ENCODE measurements around the gene POLR2H. TPM values are rescaled to one million over a fixed set of nuclear protein-coding genes. Genes with fewer than 3 reads are reported as not detected.

The POLR2H gene
- polyA plus RNA-seq, 1 of the 3 experiments (the other 2 are of a cell fraction), result 206 TPM

GRCh38 chr3:184377882-184378445 is 16.5 kb downstream of the POLR2H start, which contains the start of gene THPO:
Gene THPO (minus strand): TSS chr3:184378207. CDS start chr3:184376259, 1,948 bp downstream.
- ChIA-PET POLR2A (no interaction called here), CTCF (interaction anchor here (0.6 to 2.3 kb wide), 3 partner anchors 39 to 136 kb away, joined by 3 to 10 read pairs (median 5); no protein-coding TSS in a partner anchor)
- no peaks in the 10 kb centered on the region for H3K9me2 ChIP-seq
- H3K4me2 ChIP-seq, result no peak within 1 kb of the TSS; the same call in 1 of the 2 replicates
- H3K27me3 ChIP-seq (ENCODE audit: insufficient read depth), result peaks cover 7% of the 10 kb centered on the region; the same call in 1 of the 2 replicates
- DNase-seq, result no peak
- no peaks in the 10 kb centered on the region for H3K9me3 ChIP-seq
- no peak within 1 kb of the TSS for H3K9ac ChIP-seq
- H3K36me3 ChIP-seq (replicated peaks in 1 of 2; ENCODE audit: control insufficient read depth in 1 of 2, insufficient read depth in 2 of 2, low read length in 1 of 2), result no peaks in the 10 kb centered on the region
- TF ChIP-seq RAD21 (IDR thresholded peaks at IDR 0.05; ENCODE audit: low read length), result no peak
- no peak for TF ChIP-seq RXRA (IDR thresholded peaks at IDR 0.05; ENCODE audit: borderline replicate concordance, low read depth)
- no peak for TF ChIP-seq ELF1 (IDR thresholded peaks at IDR 0.05)
- TF ChIP-seq NRF1 (IDR thresholded peaks at IDR 0.05; ENCODE audit: low read depth, low read length), result no peak
- no peak for TF ChIP-seq NFIC (IDR thresholded peaks at IDR 0.05; ENCODE audit: borderline replicate concordance)
- TF ChIP-seq, protein P1, sequence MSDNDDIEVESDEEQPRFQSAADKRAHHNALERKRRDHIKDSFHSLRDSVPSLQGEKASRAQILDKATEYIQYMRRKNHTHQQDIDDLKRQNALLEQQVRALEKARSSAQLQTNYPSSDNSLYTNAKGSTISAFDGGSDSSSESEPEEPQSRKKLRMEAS (IDR thresholded peaks at IDR 0.05; ENCODE audit: low read depth), result no peak
- TF ChIP-seq EZH2phosphoT487 (IDR thresholded peaks at IDR 0.05; ENCODE audit: borderline replicate concordance, low read depth), result no peak
- TF ChIP-seq JUND (IDR thresholded peaks at IDR 0.05), result no peak
- no peak for TF ChIP-seq RCOR1 (IDR thresholded peaks at IDR 0.05; ENCODE audit: low read length)
- no peak for TF ChIP-seq SIN3A (IDR thresholded peaks at IDR 0.05; ENCODE audit: borderline replicate concordance, low read depth, low read length)
- no peak for TF ChIP-seq CTCF (IDR thresholded peaks at IDR 0.05)
- TF ChIP-seq MEF2A (IDR thresholded peaks at IDR 0.05; ENCODE audit: borderline replicate concordance, low read depth), result no peak
- TF ChIP-seq USF2 (IDR thresholded peaks at IDR 0.05; ENCODE audit: borderline replicate concordance, low read depth, low read length), result no peak
- no peak within 1 kb of the TSS for H3K4me3 ChIP-seq (ENCODE audit: low read depth in 2 of 2, low read length in 1 of 2)
- H4K20me1 ChIP-seq (ENCODE audit: insufficient read depth), result no peaks in the 10 kb centered on the region
- no peaks in the 10 kb centered on the region for H3K79me2 ChIP-seq (ENCODE audit: insufficient read depth)
- H3K4me1 ChIP-seq (ENCODE audit: control insufficient read depth in 1 of 2, insufficient read depth in 2 of 2, low read depth in 1 of 2, low read length in 1 of 2), result peaks cover 0 to 12% of the 10 kb centered on the region in 2 experiments; a peak in 1 of 4 replicates
- H3F3A ChIP-seq (replicated peaks; ENCODE audit: insufficient read depth), result peaks cover 4% of the 10 kb centered on the region
- H3K27ac ChIP-seq (ENCODE audit: low read depth in 2 of 2, low read length in 1 of 2), result no peak within 1 kb of the TSS
- 79% methylated on average over 7 of the region's 7 CpGs for whole genome bisulfite sequencing (ENCODE audit: low lambda C conversion rate)
- no peak within 1 kb of the TSS for H2AFZ ChIP-seq (ENCODE audit: low read depth)

DNA sequence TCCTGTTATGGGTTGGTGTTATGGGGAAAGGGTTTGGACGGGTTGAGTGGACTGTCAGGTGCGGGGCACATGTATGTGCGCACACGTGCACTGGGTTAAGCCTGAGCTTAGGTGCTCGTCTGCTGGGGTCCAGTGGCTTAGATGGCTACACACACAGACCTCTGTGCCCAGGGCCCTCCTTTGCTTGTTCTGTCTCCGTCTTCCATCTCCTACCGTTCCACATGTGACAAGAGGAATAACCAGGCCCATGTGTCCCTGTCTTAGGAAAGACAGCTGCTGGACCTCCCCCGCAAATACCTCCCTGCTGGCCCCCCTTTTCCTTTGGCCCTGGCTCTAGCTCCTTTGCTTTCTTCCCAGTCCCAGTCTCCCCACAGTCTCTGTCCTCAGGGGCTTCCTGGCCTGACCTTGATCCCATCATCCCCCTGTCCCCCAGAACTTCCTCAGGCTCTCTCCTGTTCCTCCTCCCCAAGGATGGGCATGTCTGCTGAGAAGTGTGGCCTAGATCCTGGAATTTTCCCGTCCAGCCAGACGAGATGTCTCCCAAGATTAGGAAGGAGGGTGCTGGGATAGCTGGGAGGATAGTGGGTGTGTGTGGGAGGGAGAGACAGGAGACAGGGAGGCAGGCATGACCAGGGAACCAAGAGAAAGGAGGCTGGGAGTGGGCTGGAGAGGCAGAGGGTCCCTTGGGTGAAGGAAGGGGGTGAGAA is 17.3 kb downstream of the POLR2H start:
- H3K27me3 ChIP-seq (ENCODE audit: insufficient read depth), result peaks cover 7% of the 10 kb centered on the region; the same call in 1 of the 2 replicates
- H3K4me2 ChIP-seq, result no peak overlapping the region; the same call in 1 of the 2 replicates
- WGBS (ENCODE audit: low lambda C conversion rate), result 78% methylated on average over 7 of the region's 10 CpGs
- H3K4me3 ChIP-seq (ENCODE audit: low read depth in 2 of 2, low read length in 1 of 2), result no peak overlapping the region
- H3K9ac ChIP-seq, result no peak overlapping the region
- TF ChIP-seq SIN3A (IDR thresholded peaks at IDR 0.05; ENCODE audit: borderline replicate concordance, low read depth, low read length) (no peak), GATA2 (CRISPR knock-in tag; IDR thresholded peaks at IDR 0.05) (peak; percentile 31; the same call in 1 of the 2 replicates)
- no peak for DNase-seq
- H3K4me1 ChIP-seq (ENCODE audit: control insufficient read depth in 1 of 2, insufficient read depth in 2 of 2, low read depth in 1 of 2, low read length in 1 of 2), result peaks cover 0 to 12% of the 10 kb centered on the region in 2 experiments; a peak in 1 of 4 replicates
- H3K9me3 ChIP-seq, result no peaks in the 10 kb centered on the region
- no peaks in the 10 kb centered on the region for H3K36me3 ChIP-seq (replicated peaks in 1 of 2; ENCODE audit: control insufficient read depth in 1 of 2, insufficient read depth in 2 of 2, low read length in 1 of 2)
- H3K27ac ChIP-seq (ENCODE audit: low read depth in 2 of 2, low read length in 1 of 2), result no peak overlapping the region
- peaks cover 4% of the 10 kb centered on the region for H3F3A ChIP-seq (replicated peaks; ENCODE audit: insufficient read depth)
- no peaks in the 10 kb centered on the region for H4K20me1 ChIP-seq (ENCODE audit: insufficient read depth)
- no peak overlapping the region for H2AFZ ChIP-seq (ENCODE audit: low read depth)
- ChIA-PET POLR2A (no interaction called here), CTCF (interaction anchor here (1.0 to 2.3 kb wide), 4 partner anchors 25 to 171 kb away, joined by 3 to 10 read pairs (median 4); no protein-coding TSS in a partner anchor)
- no peaks in the 10 kb centered on the region for H3K79me2 ChIP-seq (ENCODE audit: insufficient read depth)
- H3K9me2 ChIP-seq, result no peaks in the 10 kb centered on the region

Measured in SK-N-SH (cell line).